Gastroesophageal sphincter (tissue), 4 donors: Measurements from ENCODE around the gene CBFA2T2. TPM values are rescaled to one million over a fixed set of nuclear protein-coding genes. Genes with fewer than 3 reads are reported as not detected.
"Not testable (repeated sequence)": the region's sequence is repeated elsewhere in the genome, so short reads cannot be mapped to it uniquely, and the experiment has no call there.

Experiments used
- ATAC-seq: fragments of 150-250 bp; one replicate; pipeline ENCODE4 v1.9.1; 2016; ENCODE audit warnings: mild to moderate bottlenecking, moderate library complexity
- H3K27ac ChIP-seq, 4 donors: fragments of 200-600 bp; sonication (generic) in 3 of 4; 1 replicate in 3 of 4; 2 replicates in 1 of 4; pipeline ENCODE4 v1.5.1; 2016 to 2019
- H3K27me3 ChIP-seq: fragments of 200-600 bp; sonication (generic); one replicate; pipeline ENCODE4 v1.5.1; 2019
- H3K36me3 ChIP-seq, 2 donors: fragments of 200-600 bp; sonication (generic); one replicate each; pipeline ENCODE4 v1.5.1; 2019; ENCODE audit warnings: control low read depth in 1 of 2
- H3K4me1 ChIP-seq, 3 donors: fragments of 200-600 bp; sonication (generic); 1 replicate in 2 of 3; 2 replicates in 1 of 3; pipeline ENCODE4 v1.5.1; 2016 to 2019; ENCODE audit warnings: control low read depth in 2 of 3
- H3K4me3 ChIP-seq, 2 donors: fragments of 200-600 bp; sonication (generic); one replicate each; pipeline ENCODE4 v1.5.1; 2019; ENCODE audit warnings: mild to moderate bottlenecking in 1 of 2, moderate library complexity in 1 of 2
- H3K9me3 ChIP-seq, 3 donors: fragments of 200-600 bp; sonication (generic); one replicate each; pipeline ENCODE4 v1.5.1; 2017 to 2019; ENCODE audit warnings: control low read depth in 2 of 3
- EP300 ChIP-seq: sonication (generic); formaldehyde crosslinking; IDR thresholded peaks from one replicate; pipeline ENCODE4 v1.6.1; 2017; ENCODE audit warnings: antibody characterized with exemption, mild to moderate bottlenecking
- POLR2A ChIP-seq, 2 donors: fragments of 450-650 bp; IDR thresholded peaks; one replicate each; pipeline ENCODE4 v1.6.1; 2017; ENCODE audit warnings: antibody characterized with exemption in 2 of 2, mild to moderate bottlenecking in 2 of 2, moderate library complexity in 1 of 2
- POLR2AphosphoS5 ChIP-seq: sonication (generic); formaldehyde crosslinking; IDR thresholded peaks from one replicate; pipeline ENCODE4 v1.6.1; 2017; ENCODE audit warnings: antibody characterized with exemption
- WGBS, 2 donors: methylation state at CpG; one replicate each; pipeline ENCODE4 v1.1.5; 2018; ENCODE audit warnings: low coverage in 1 of 2; 5-methylcytosine and 5-hydroxymethylcytosine counted together
- total RNA-seq, 4 donors: library from RNA; depleted of rRNA; stranded (reverse); fragments of >200 nt; gene quantifications; one replicate each; pipeline ENCODE4 v1.1.0, GENCODE V29; 2016
- TF ChIP-seq, protein P1 (sequence below), 4 experiments: fragments of 200-600 bp in 2 of 4; fragments of 450-650 bp in 2 of 4; sonication (generic) in 1 of 4; IDR thresholded peaks; one replicate each; pipeline ENCODE4 v1.5.1; 2017 to 2019; ENCODE audit warnings: antibody characterized with exemption in 4 of 4, mild to moderate bottlenecking in 2 of 4, moderate library complexity in 2 of 4

The CBFA2T2 gene
- total RNA-seq, 4 donors from 2014 or later = 11.1 to 17.4 (median 14.2) TPM

DNA sequence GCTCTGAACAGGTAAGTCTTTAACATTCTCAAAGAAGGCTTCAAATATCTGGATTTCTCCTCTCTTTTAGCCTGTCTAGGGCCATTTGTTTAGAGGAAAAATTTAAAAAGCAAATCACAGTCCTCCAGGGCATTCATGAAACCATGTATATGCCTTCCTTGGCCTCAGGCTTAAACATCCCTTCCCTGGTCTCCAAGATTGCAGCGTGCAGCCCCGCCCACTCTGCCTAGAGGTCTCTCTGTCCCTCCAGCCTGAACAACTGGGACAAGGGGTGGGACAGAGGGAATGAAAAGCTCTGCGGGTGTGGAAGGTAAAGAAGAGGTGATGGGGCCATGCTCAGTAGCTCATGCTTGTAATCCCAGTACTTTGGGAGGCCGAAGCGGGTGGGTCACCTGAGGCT lies 9.8 kb upstream of the CBFA2T2 start:
- no peak overlapping the region for H3K4me3 ChIP-seq
- TF ChIP-seq POLR2AphosphoS5 = no peak
- no peak for TF ChIP-seq EP300
- TF ChIP-seq POLR2A (IDR thresholded peaks at IDR 0.05) = no peak
- TF ChIP-seq, protein P1, sequence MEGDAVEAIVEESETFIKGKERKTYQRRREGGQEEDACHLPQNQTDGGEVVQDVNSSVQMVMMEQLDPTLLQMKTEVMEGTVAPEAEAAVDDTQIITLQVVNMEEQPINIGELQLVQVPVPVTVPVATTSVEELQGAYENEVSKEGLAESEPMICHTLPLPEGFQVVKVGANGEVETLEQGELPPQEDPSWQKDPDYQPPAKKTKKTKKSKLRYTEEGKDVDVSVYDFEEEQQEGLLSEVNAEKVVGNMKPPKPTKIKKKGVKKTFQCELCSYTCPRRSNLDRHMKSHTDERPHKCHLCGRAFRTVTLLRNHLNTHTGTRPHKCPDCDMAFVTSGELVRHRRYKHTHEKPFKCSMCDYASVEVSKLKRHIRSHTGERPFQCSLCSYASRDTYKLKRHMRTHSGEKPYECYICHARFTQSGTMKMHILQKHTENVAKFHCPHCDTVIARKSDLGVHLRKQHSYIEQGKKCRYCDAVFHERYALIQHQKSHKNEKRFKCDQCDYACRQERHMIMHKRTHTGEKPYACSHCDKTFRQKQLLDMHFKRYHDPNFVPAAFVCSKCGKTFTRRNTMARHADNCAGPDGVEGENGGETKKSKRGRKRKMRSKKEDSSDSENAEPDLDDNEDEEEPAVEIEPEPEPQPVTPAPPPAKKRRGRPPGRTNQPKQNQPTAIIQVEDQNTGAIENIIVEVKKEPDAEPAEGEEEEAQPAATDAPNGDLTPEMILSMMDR (IDR thresholded peaks at IDR 0.05) = no peak
- no peak for ATAC-seq
- H3K4me1 ChIP-seq = no peaks in the 10 kb centered on the region
- no peak overlapping the region for H3K27ac ChIP-seq
- WGBS, 2 donors = 80 to 100% methylated on average over 1 of the region's 5 CpGs
- H3K36me3 ChIP-seq = no peaks in the 10 kb centered on the region
- no peaks in the 10 kb centered on the region for H3K27me3 ChIP-seq
- no peaks in the 10 kb centered on the region for H3K9me3 ChIP-seq

- Histone ChIP-seq H3K4me1 (no peaks in the 10 kb centered on the region), H3K36me3 (no peaks in the 10 kb centered on the region), H3K4me3 (no peak overlapping the region), H3K27me3 (no peaks in the 10 kb centered on the region), H3K27ac (no peak overlapping the region), H3K9me3 (no peaks in the 10 kb centered on the region)
- 87 to 91% methylated on average over 4 to 6 of the region's 8 CpGs for WGBS, 2 donors
- ATAC-seq = no peak
- TF ChIP-seq POLR2AphosphoS5 = no peak
- no peak for TF ChIP-seq POLR2A (IDR thresholded peaks at IDR 0.05)
- TF ChIP-seq, protein P1 (IDR thresholded peaks at IDR 0.05) = no peak
- TF ChIP-seq EP300 = no peak
These were observed 8.4 kb upstream of the CBFA2T2 start for GRCh38 chr20:33481431-33481941.

- TF ChIP-seq POLR2A (IDR thresholded peaks at IDR 0.05) (no peak), EP300 (no peak), POLR2AphosphoS5 (no peak)
- TF ChIP-seq, protein P1 (IDR thresholded peaks at IDR 0.05) = no peak
- H3K27ac ChIP-seq = no peak overlapping the region
- H3K27me3 ChIP-seq = no peaks in the 10 kb centered on the region
- no peaks in the 10 kb centered on the region for H3K9me3 ChIP-seq
- no peaks in the 10 kb centered on the region for H3K4me1 ChIP-seq
- ATAC-seq = no peak
- H3K4me3 ChIP-seq = no peak overlapping the region
- no peaks in the 10 kb centered on the region for H3K36me3 ChIP-seq
- 70% methylated on average over 6 of the region's 6 CpGs; no CpG with 5 or more reads in 1 of the 2 donors for WGBS, 2 donors
These were observed 7.3 kb upstream of the CBFA2T2 start for GRCh38 chr20:33482581-33482980.

- not testable (repeated sequence) for H3K27ac ChIP-seq, H3K9me3 ChIP-seq, H3K4me3 ChIP-seq, H3K4me1 ChIP-seq, H3K36me3 ChIP-seq, ATAC-seq, H3K27me3 ChIP-seq
- WGBS, 2 donors = 100% methylated on average over 1 to 2 of the region's 5 CpGs
These were observed 6.7 kb upstream of the CBFA2T2 start for GRCh38 chr20:33483186-33483585.

- no peak for ATAC-seq
- Histone ChIP-seq H3K9me3 (no peaks in the 10 kb centered on the region), H3K36me3 (no peaks in the 10 kb centered on the region), H3K4me3 (no peak overlapping the region), H3K27ac (no peak overlapping the region), H3K27me3 (no peaks in the 10 kb centered on the region), H3K4me1 (peaks cover 0 to 32% (median 4%) of the 10 kb centered on the region in 3 donors)
- WGBS, 2 donors = 86 to 92% methylated on average over 1 to 10 of the region's 10 CpGs
- no peak for TF ChIP-seq POLR2A (IDR thresholded peaks at IDR 0.05)
- no peak for TF ChIP-seq POLR2AphosphoS5
- TF ChIP-seq, protein P1 (IDR thresholded peaks at IDR 0.05) = no peak
- TF ChIP-seq EP300 = no peak
These were observed 1.7 kb upstream of the CBFA2T2 start for GRCh38 chr20:33488201-33488600.
